HepG2 (cell line): Measurements from ENCODE around the gene C2orf42. TPM values are rescaled to one million over a fixed set of nuclear protein-coding genes. Genes with fewer than 3 reads are reported as not detected.

Source experiments
- ATF7 ChIP-seq, 2 experiments: fragments of 450-650 bp in 1 of 2; sonication (generic) in 1 of 2; formaldehyde crosslinking in 1 of 2; IDR thresholded peaks; 2 replicates each; pipeline versions ENCODE4 v1.4.0 to v1.6.1; 2016 to 2020; ENCODE audit warnings: antibody characterized with exemption in 1 of 2, mild to moderate bottlenecking in 1 of 2, missing genetic modification reagents in 1 of 2
- EHMT2 ChIP-seq: fragments of 200-600 bp; sonication (generic); IDR thresholded peaks from 2 replicates; pipeline ENCODE4 v1.7.0; 2017; ENCODE audit warnings: antibody characterized with exemption, low read depth, low read length, borderline replicate concordance
- HMG20B ChIP-seq: conservative IDR thresholded peaks from 2 replicates; pipeline ENCODE4 v1.6.1; 2016; ENCODE audit warnings: missing genetic modification reagents, missing compliant biosample characterization
- PCBP2 ChIP-seq: fragments of 200-400 bp; formaldehyde crosslinking; optimal IDR thresholded peaks from 2 replicates; pipeline ENCODE3; 2018; ENCODE audit warnings: low read length, low read depth; ENCODE audit not compliant: poor library complexity, severe bottlenecking
- RFXAP ChIP-seq: sonication (generic); formaldehyde crosslinking; IDR thresholded peaks from 2 replicates; pipeline ENCODE4 v1.4.0; 2020; ENCODE audit warnings: missing genetic modification reagents, borderline replicate concordance
- SALL2 ChIP-seq: sonication (generic); formaldehyde crosslinking; IDR thresholded peaks from 2 replicates; pipeline ENCODE4 v1.8.1; 2023; ENCODE audit warnings: mild to moderate bottlenecking, missing genetic modification reagents, inconsistent platforms
- SOX5 ChIP-seq: IDR thresholded peaks from 2 replicates; pipeline ENCODE4 v1.6.1; 2016; ENCODE audit warnings: borderline replicate concordance
- SYNCRIP ChIP-seq: fragments of 200-400 bp; formaldehyde crosslinking; IDR thresholded peaks from 2 replicates; pipeline ENCODE4 v1.6.1; 2018; ENCODE audit warnings: mild to moderate bottlenecking, low read depth, low read length; ENCODE audit not compliant: insufficient read depth
- ZNF160 ChIP-seq: sonication (generic); formaldehyde crosslinking; IDR thresholded peaks from 2 replicates; pipeline ENCODE4 v1.8.0; 2022; ENCODE audit warnings: mild to moderate bottlenecking, inconsistent platforms, missing genetic modification reagents
- ZNF317 ChIP-seq: sonication (generic); formaldehyde crosslinking; IDR thresholded peaks from 2 replicates; pipeline ENCODE4 v1.5.0; 2020; ENCODE audit warnings: mild to moderate bottlenecking, missing genetic modification reagents
- ZNF567 ChIP-seq: sonication (generic); formaldehyde crosslinking; IDR thresholded peaks from 2 replicates; pipeline ENCODE4 v1.8.1; 2023; ENCODE audit warnings: mild to moderate bottlenecking, missing genetic modification reagents, borderline replicate concordance
- polyA plus RNA-seq, 8 experiments: library from polyadenylated mRNA; depleted of rRNA in 3 of 8; stranded (reverse) in 7 of 8; unstranded in 1 of 8; fragments of >200 nt; fragmentation: Illumina TruSeq in 4 of 8; extraction: Trizol in 4 of 8; gene quantifications; 2 replicates each; pipeline versions ENCODE4 v1.2.1 to v1.2.3, GENCODE V29; 2011 to 2016; ENCODE audit warnings: low read depth in 4 of 8, missing spikeins in 1 of 8, mixed read lengths in 1 of 8; ENCODE audit not compliant: insufficient read depth in 1 of 8
- total RNA-seq, 5 experiments: library from RNA; depleted of rRNA; stranded (reverse); fragments of >200 nt; fragmentation: Illumina TruSeq; extraction: Trizol; gene quantifications; 2 replicates each; pipeline ENCODE4 v1.2.3, GENCODE V29; 2016; ENCODE audit warnings: low read depth in 1 of 5
- TF ChIP-seq, protein P1 (sequence below): IDR thresholded peaks from 2 replicates; pipeline ENCODE4 v1.6.1; 2016; ENCODE audit warnings: low read depth, borderline replicate concordance
- TF ChIP-seq, protein P2 (sequence below): sonication (generic); formaldehyde crosslinking; IDR thresholded peaks from 2 replicates; pipeline ENCODE4 v1.5.1; 2020; ENCODE audit warnings: missing genetic modification reagents, mild to moderate bottlenecking, borderline replicate concordance
- TF ChIP-seq, protein P3 (sequence below): IDR thresholded peaks from 2 replicates; pipeline ENCODE4 v1.6.1; 2016; ENCODE audit warnings: low read depth, missing genetic modification reagents, missing compliant biosample characterization
- TF ChIP-seq, protein P4 (sequence below), 2 experiments: IDR thresholded peaks; 2 replicates each; pipeline ENCODE4 v1.6.1; 2011 to 2012; ENCODE audit warnings: low read length in 2 of 2, borderline replicate concordance in 1 of 2, low read depth in 1 of 2, mild to moderate bottlenecking in 1 of 2, moderate library complexity in 1 of 2
- TF ChIP-seq, protein P5 (sequence below): IDR thresholded peaks from 2 replicates; pipeline ENCODE4 v1.6.1; 2018; ENCODE audit warnings: missing genetic modification reagents

C2orf42 gene
- total and polyA plus RNA-seq, 2 of the 13 experiments (the other 11 are each of a cell fraction or from before 2014, with no cell fraction given) = 9.3 to 9.9 TPM

DNA sequence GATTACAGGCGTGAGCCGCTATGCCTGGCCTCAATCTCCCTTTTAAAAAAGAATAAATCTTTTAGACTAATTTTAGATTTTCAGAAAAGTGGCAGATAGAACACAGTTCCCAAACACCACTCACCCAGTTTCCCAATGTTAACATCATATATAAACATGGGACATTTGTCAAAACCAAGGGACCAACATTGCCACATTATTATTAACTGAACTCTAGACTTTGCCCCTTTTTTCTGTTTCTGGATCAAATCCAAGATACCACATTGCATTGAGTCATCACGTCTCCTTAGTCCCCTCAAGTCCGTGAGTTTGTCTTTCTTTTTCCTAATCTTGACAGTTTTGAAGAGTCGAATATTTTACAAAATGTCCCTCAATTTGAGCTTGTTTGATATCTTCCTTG, 2.4 kb downstream of the C2orf42 start (continued):
- peak; percentile 66 for TF ChIP-seq ATF7 (IDR thresholded peaks at IDR 0.05)
- no peak for TF ChIP-seq ATF7 (CRISPR knock-in tag; IDR thresholded peaks at IDR 0.05)
- peak; percentile 98 for TF ChIP-seq ZNF317 (CRISPR knock-in tag)
- no peak for TF ChIP-seq SYNCRIP
- TF ChIP-seq, protein P1, sequence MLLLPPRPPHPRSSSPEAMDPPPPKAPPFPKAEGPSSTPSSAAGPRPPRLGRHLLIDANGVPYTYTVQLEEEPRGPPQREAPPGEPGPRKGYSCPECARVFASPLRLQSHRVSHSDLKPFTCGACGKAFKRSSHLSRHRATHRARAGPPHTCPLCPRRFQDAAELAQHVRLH (CRISPR knock-in tag) = no peak
- TF ChIP-seq, protein P2, sequence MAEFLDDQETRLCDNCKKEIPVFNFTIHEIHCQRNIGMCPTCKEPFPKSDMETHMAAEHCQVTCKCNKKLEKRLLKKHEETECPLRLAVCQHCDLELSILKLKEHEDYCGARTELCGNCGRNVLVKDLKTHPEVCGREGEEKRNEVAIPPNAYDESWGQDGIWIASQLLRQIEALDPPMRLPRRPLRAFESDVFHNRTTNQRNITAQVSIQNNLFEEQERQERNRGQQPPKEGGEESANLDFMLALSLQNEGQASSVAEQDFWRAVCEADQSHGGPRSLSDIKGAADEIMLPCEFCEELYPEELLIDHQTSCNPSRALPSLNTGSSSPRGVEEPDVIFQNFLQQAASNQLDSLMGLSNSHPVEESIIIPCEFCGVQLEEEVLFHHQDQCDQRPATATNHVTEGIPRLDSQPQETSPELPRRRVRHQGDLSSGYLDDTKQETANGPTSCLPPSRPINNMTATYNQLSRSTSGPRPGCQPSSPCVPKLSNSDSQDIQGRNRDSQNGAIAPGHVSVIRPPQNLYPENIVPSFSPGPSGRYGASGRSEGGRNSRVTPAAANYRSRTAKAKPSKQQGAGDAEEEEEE (CRISPR knock-in tag) = no peak
- TF ChIP-seq SOX5 = peak; percentile 70
- TF ChIP-seq EHMT2 = peak; percentile 39; the same call in 1 of the 2 replicates
- TF ChIP-seq, protein P3, sequence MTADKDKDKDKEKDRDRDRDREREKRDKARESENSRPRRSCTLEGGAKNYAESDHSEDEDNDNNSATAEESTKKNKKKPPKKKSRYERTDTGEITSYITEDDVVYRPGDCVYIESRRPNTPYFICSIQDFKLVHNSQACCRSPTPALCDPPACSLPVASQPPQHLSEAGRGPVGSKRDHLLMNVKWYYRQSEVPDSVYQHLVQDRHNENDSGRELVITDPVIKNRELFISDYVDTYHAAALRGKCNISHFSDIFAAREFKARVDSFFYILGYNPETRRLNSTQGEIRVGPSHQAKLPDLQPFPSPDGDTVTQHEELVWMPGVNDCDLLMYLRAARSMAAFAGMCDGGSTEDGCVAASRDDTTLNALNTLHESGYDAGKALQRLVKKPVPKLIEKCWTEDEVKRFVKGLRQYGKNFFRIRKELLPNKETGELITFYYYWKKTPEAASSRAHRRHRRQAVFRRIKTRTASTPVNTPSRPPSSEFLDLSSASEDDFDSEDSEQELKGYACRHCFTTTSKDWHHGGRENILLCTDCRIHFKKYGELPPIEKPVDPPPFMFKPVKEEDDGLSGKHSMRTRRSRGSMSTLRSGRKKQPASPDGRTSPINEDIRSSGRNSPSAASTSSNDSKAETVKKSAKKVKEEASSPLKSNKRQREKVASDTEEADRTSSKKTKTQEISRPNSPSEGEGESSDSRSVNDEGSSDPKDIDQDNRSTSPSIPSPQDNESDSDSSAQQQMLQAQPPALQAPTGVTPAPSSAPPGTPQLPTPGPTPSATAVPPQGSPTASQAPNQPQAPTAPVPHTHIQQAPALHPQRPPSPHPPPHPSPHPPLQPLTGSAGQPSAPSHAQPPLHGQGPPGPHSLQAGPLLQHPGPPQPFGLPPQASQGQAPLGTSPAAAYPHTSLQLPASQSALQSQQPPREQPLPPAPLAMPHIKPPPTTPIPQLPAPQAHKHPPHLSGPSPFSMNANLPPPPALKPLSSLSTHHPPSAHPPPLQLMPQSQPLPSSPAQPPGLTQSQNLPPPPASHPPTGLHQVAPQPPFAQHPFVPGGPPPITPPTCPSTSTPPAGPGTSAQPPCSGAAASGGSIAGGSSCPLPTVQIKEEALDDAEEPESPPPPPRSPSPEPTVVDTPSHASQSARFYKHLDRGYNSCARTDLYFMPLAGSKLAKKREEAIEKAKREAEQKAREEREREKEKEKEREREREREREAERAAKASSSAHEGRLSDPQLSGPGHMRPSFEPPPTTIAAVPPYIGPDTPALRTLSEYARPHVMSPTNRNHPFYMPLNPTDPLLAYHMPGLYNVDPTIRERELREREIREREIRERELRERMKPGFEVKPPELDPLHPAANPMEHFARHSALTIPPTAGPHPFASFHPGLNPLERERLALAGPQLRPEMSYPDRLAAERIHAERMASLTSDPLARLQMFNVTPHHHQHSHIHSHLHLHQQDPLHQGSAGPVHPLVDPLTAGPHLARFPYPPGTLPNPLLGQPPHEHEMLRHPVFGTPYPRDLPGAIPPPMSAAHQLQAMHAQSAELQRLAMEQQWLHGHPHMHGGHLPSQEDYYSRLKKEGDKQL (CRISPR knock-in tag) = no peak
- no peak for TF ChIP-seq RFXAP (CRISPR knock-in tag)
- TF ChIP-seq HMG20B (CRISPR knock-in tag) = 0 out of 2 replicates have a peak, but pooled peaks have one; percentile 51
- no peak for TF ChIP-seq ZNF567 (CRISPR knock-in tag)
- TF ChIP-seq SALL2 = no peak
- no peak for TF ChIP-seq PCBP2
- TF ChIP-seq, protein P4, sequence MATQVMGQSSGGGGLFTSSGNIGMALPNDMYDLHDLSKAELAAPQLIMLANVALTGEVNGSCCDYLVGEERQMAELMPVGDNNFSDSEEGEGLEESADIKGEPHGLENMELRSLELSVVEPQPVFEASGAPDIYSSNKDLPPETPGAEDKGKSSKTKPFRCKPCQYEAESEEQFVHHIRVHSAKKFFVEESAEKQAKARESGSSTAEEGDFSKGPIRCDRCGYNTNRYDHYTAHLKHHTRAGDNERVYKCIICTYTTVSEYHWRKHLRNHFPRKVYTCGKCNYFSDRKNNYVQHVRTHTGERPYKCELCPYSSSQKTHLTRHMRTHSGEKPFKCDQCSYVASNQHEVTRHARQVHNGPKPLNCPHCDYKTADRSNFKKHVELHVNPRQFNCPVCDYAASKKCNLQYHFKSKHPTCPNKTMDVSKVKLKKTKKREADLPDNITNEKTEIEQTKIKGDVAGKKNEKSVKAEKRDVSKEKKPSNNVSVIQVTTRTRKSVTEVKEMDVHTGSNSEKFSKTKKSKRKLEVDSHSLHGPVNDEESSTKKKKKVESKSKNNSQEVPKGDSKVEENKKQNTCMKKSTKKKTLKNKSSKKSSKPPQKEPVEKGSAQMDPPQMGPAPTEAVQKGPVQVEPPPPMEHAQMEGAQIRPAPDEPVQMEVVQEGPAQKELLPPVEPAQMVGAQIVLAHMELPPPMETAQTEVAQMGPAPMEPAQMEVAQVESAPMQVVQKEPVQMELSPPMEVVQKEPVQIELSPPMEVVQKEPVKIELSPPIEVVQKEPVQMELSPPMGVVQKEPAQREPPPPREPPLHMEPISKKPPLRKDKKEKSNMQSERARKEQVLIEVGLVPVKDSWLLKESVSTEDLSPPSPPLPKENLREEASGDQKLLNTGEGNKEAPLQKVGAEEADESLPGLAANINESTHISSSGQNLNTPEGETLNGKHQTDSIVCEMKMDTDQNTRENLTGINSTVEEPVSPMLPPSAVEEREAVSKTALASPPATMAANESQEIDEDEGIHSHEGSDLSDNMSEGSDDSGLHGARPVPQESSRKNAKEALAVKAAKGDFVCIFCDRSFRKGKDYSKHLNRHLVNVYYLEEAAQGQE (IDR thresholded peaks at IDR 0.05; ENCODE audit: borderline replicate concordance in 1 of 2, low read depth in 1 of 2, low read length in 2 of 2) = peak in 1 of 2 experiments; percentile 49; a peak in 1 of 4 replicates
- TF ChIP-seq, protein P5, sequence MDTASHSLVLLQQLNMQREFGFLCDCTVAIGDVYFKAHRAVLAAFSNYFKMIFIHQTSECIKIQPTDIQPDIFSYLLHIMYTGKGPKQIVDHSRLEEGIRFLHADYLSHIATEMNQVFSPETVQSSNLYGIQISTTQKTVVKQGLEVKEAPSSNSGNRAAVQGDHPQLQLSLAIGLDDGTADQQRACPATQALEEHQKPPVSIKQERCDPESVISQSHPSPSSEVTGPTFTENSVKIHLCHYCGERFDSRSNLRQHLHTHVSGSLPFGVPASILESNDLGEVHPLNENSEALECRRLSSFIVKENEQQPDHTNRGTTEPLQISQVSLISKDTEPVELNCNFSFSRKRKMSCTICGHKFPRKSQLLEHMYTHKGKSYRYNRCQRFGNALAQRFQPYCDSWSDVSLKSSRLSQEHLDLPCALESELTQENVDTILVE = peak; percentile 55; the same call in 1 of the 2 replicates
- TF ChIP-seq ZNF160 (CRISPR knock-in tag) = no peak
